GM12878 (cell line): ENCODE data around the gene CDPF1. TPM values are rescaled to one million over a fixed set of nuclear protein-coding genes. Genes with fewer than 3 reads are reported as not detected.

Experiments used
- ATAC-seq: fragments of 200-7000 bp; cut with Tn5 transposase; 3 replicates; pipeline ENCODE4 v1.9.1; 2020; ENCODE audit warnings: mild to moderate bottlenecking, moderate library complexity
- BruUV-seq: library from RNA; stranded (reverse); fragments of 400-500 nt; replicated peaks from 2 replicates; lab custom pipeline; 2021; lab: Mats Ljungman, UMichigan
- CTCF ChIA-PET: fragments of 300-600 bp; sonication (Branson Sonifier 250); formaldehyde crosslinking; extraction: SDS; loops from one replicate; lab custom pipeline; 2021; ENCODE audit warnings: inconsistent platforms; lab: Yijun Ruan, JAX
- POLR2A ChIA-PET: fragments of 350-600 bp; formaldehyde crosslinking; extraction: SDS; loops from one replicate; lab custom pipeline; 2021; ENCODE audit warnings: inconsistent platforms; lab: Charles Lee
- RAD21 ChIA-PET: fragments of 300-600 bp; sonication (Branson Sonifier 250); formaldehyde crosslinking; loops from one replicate; lab custom pipeline; 2023; ENCODE audit warnings: antibody characterized with exemption; ENCODE audit not compliant: unreplicated experiment; lab: Charles Lee
- SMC1A ChIA-PET: fragments of 300-600 bp; sonication (Branson Sonifier 250); formaldehyde crosslinking; loops from one replicate; lab custom pipeline; 2023; ENCODE audit not compliant: unreplicated experiment, uncharacterized antibody; lab: Charles Lee
- DNase-seq: peaks from one replicate; pipeline ENCODE4 v3.0.0-alpha.2; 2011; ENCODE audit warnings: low read depth, low spot score
- FAIRE-seq: peaks from 3 replicates; lab custom pipeline; 2011; peaks lifted over from hg19 to GRCh38; lab: Jason Lieb, UNC
- H2AFZ ChIP-seq: 2 replicates; pipeline ENCODE4 v1.6.0; 2011; ENCODE audit warnings: low read depth, low read length, control low read depth; ENCODE audit not compliant: control insufficient read depth
- H3K27ac ChIP-seq: 2 replicates; pipeline ENCODE4 v1.5.1; 2011; ENCODE audit warnings: control low read depth; ENCODE audit not compliant: control insufficient read depth, insufficient read depth
- H3K27me3 ChIP-seq, 2 experiments: replicated peaks in 1 of 2; 2 replicates each; pipeline versions ENCODE4 v1.6.0 to v1.6.1; 2011; ENCODE audit warnings: low read length in 1 of 2; ENCODE audit not compliant: control insufficient read depth in 2 of 2, insufficient read depth in 2 of 2
- H3K36me3 ChIP-seq, 2 experiments: 2 replicates each; pipeline ENCODE4 v1.5.1; 2011; ENCODE audit warnings: low read length in 1 of 2; ENCODE audit not compliant: control insufficient read depth in 2 of 2, insufficient read depth in 2 of 2
- H3K4me1 ChIP-seq: 2 replicates; pipeline ENCODE4 v1.6.1; 2011; ENCODE audit warnings: mild to moderate bottlenecking, low read length, moderate library complexity, mixed read lengths; ENCODE audit not compliant: control insufficient read depth, insufficient read depth
- H3K4me2 ChIP-seq: 2 replicates; pipeline ENCODE4 v1.6.0; 2011; ENCODE audit warnings: control low read depth; ENCODE audit not compliant: control insufficient read depth, insufficient read depth
- H3K4me3 ChIP-seq: fragments of 200-600 bp; sonication (generic); 2 replicates; pipeline ENCODE4 v1.5.1; 2016
- H3K79me2 ChIP-seq: 2 replicates; pipeline ENCODE4 v1.6.0; 2011; ENCODE audit warnings: low read length; ENCODE audit not compliant: control insufficient read depth, insufficient read depth
- H3K9ac ChIP-seq: 2 replicates; pipeline ENCODE4 v1.8.0; 2011; ENCODE audit warnings: low read length, control low read depth, mixed read lengths; ENCODE audit not compliant: control insufficient read depth, insufficient read depth
- H3K9me3 ChIP-seq: replicated peaks from 3 replicates; pipeline ENCODE4 v1.5.1; 2011; ENCODE audit warnings: mild to moderate bottlenecking, low read length; ENCODE audit not compliant: control insufficient read depth, insufficient read depth
- H4K20me1 ChIP-seq: 2 replicates; pipeline ENCODE4 v1.6.0; 2011; ENCODE audit not compliant: control insufficient read depth, insufficient read depth
- ASH2L ChIP-seq: fragments of 300-600, 200-600 bp; sonication (generic); IDR thresholded peaks from 2 replicates; pipeline ENCODE4 v1.6.1; 2017; ENCODE audit warnings: low read depth, mild to moderate bottlenecking, borderline replicate concordance
- CEBPB ChIP-seq, 2 experiments: fragments of 150-350 bp in 1 of 2; IDR thresholded peaks; 2 replicates each; pipeline ENCODE4 v1.6.1; 2012 to 2014; ENCODE audit warnings: low read depth in 2 of 2, low read length in 2 of 2, borderline replicate concordance in 1 of 2, inconsistent platforms in 1 of 2
- NBN ChIP-seq: fragments of 450-650 bp; IDR thresholded peaks from 2 replicates; pipeline ENCODE4 v1.6.1; 2016
- NR2C2 ChIP-seq: IDR thresholded peaks from 2 replicates; pipeline ENCODE4 v1.6.1; 2011; ENCODE audit warnings: borderline replicate concordance, low read depth; ENCODE audit not compliant: control insufficient read depth, insufficient read length
- SREBF1 ChIP-seq: IDR thresholded peaks from 2 replicates; pipeline ENCODE4 v1.6.1; 2012; ENCODE audit warnings: mild to moderate bottlenecking, low read length
- YY1 ChIP-seq: IDR thresholded peaks from 2 replicates; pipeline ENCODE4 v1.6.1; 2011; ENCODE audit warnings: low read depth, mild to moderate bottlenecking, low read length
- WGBS: methylation state at CpG from one replicate; pipeline ENCODE4 v1.1.6; 2016; ENCODE audit warnings: low lambda C conversion rate; ENCODE audit not compliant: insufficient replicate concordance, insufficient coverage; ENCODE audit errors: missing lambda C conversion rate; 5-methylcytosine and 5-hydroxymethylcytosine counted together
- in situ Hi-C: fragments of 300-500 bp; cut with MboI; formaldehyde crosslinking; loops from 9 replicates; pipeline ENCODE4 v1.14.3; 2018; ENCODE audit warnings: mixed read lengths
- intact Hi-C: fragments of 100-400 bp; cut with micrococcal nuclease; formaldehyde crosslinking; loops from one replicate; pipeline ENCODE4 v1.14.2; 2022; ENCODE audit not compliant: unreplicated experiment
- polyA plus RNA-seq, 11 experiments: library from polyadenylated mRNA; depleted of rRNA in 4 of 11; unstranded in 6 of 11; stranded (reverse) in 5 of 11; fragments of >200 nt; fragmentation: Nextera tagmentation in 4 of 11; fragmentation: Illumina TruSeq in 1 of 11; extraction: Ambion mirVana in 4 of 11; extraction: Trizol in 1 of 11; gene quantifications; 1 replicate in 1 of 11; 2 replicates in 10 of 11; pipeline versions ENCODE4 v1.2.1 to v1.2.3, GENCODE V29; 2011 to 2016; ENCODE audit warnings: inconsistent platforms in 2 of 11, missing spikeins in 2 of 11, low read depth in 1 of 11
- total RNA-seq, 4 experiments: library from RNA; depleted of rRNA in 3 of 4; stranded (reverse); fragments of >200 nt in 3 of 4; fragmentation: Illumina TruSeq in 1 of 4; extraction: Trizol in 1 of 4; gene quantifications; 2 replicates each; pipeline versions ENCODE4 v1.2.1 to v1.2.3, GENCODE V29; 2013 to 2021
- TF ChIP-seq, protein P1 (sequence below): IDR thresholded peaks from 2 replicates; pipeline ENCODE4 v1.6.1; 2011; ENCODE audit warnings: low read depth, mild to moderate bottlenecking, low read length, moderate library complexity, borderline replicate concordance; ENCODE audit errors: extremely low read depth
- TF ChIP-seq, protein P2 (sequence below): fragments of 450-650 bp; IDR thresholded peaks from 2 replicates; pipeline ENCODE4 v1.6.1; 2018; ENCODE audit warnings: mild to moderate bottlenecking, low read depth, moderate library complexity; ENCODE audit not compliant: partially characterized antibody
- TF ChIP-seq, protein P3 (sequence below): fragments of 450-650 bp; conservative IDR thresholded peaks from 2 replicates; pipeline ENCODE4 v1.6.1; 2017; ENCODE audit warnings: mild to moderate bottlenecking, moderate library complexity
- TF ChIP-seq, protein P4 (sequence below): IDR thresholded peaks from 2 replicates; pipeline ENCODE4 v1.6.1; 2011; ENCODE audit warnings: low read depth, low read length, improper control_type of control experiment, borderline replicate concordance
- TF ChIP-seq, protein P5 (sequence below): fragments of 450-650 bp; formaldehyde crosslinking; IDR thresholded peaks from 2 replicates; pipeline ENCODE4 v1.4.0; 2022; ENCODE audit warnings: mild to moderate bottlenecking, moderate library complexity

Gene CDPF1
- total and polyA plus RNA-seq, 10 of the 15 experiments (the other 5 are each of a cell fraction or from before 2014, with no cell fraction given) = 1.0 to 22.4 (median 7.9) TPM

DNA sequence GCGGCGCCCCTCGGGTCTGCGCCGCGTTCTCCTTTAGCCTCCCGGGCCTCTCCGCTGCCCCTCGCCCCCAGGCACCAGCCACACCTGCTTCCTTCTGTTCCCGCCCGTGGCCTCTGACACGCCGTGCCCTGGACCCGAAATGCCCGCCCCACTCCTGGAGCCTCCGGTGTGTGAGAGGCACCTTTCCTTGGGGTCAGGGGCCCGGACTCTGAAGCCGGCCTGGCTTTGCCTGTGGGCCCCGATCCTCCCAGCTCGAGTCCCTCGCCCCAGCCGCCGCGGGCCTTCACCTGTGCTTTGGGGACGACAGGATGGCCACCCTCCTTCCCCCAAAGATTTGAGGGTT, 661 bp upstream of the CDPF1 start:
- H3K4me3 ChIP-seq = peak overlapping the region; percentile 77
- H3K36me3 ChIP-seq = no peaks in the 10 kb centered on the region
- WGBS = 22% methylated on average over 25 of the region's 25 CpGs
- ChIA-PET RAD21 (interaction anchor here (0.8 to 2.1 kb wide), 4 partner anchors 30 to 245 kb away, joined by 3 to 7 read pairs (median 4); partner anchors contain the start of gene GTSE1), CTCF (interaction anchor here (0.7 to 1.2 kb wide), 4 partner anchors 18 to 244 kb away, joined by 3 to 5 read pairs (median 4); partner anchors contain the start of genes GTSE1 and TTC38), POLR2A (interaction anchor here (1.3 kb wide), 1 partner anchor 46 kb away, joined by 9 read pairs; the partner anchor contains the start of gene GTSE1), SMC1A (interaction anchor here (1.1 kb wide), 1 partner anchor 99 kb away, joined by 3 read pairs; no protein-coding TSS in a partner anchor)
- H4K20me1 ChIP-seq = no peaks in the 10 kb centered on the region
- ATAC-seq = peak; percentile 11; the same call in 2 of the 3 replicates
- intact Hi-C loops (loop anchor here (5.0 kb wide), 2 partner anchors 47 to 98 kb away; partner anchors contain the start of genes GTSE1 and PPARA), in situ Hi-C loops (no loop called here)
- no peaks in the 10 kb centered on the region for H3K9me3 ChIP-seq
- peaks cover 7% of the 10 kb centered on the region; the same call in 1 of the 2 replicates for H3K4me1 ChIP-seq
- peak overlapping the region; percentile 82 for H2AFZ ChIP-seq
- no TSS peak for BruUV-seq
- H3K27me3 ChIP-seq = no peaks in the 10 kb centered on the region
- peaks cover 16% of the 10 kb centered on the region for H3K79me2 ChIP-seq
- DNase-seq = no peak
- FAIRE-seq = no peak
- H3K4me2 ChIP-seq = peak overlapping the region; percentile 78
- peak overlapping the region; percentile 85 for H3K9ac ChIP-seq
- H3K27ac ChIP-seq = peak overlapping the region; percentile 81
- no peak for TF ChIP-seq YY1
- TF ChIP-seq, protein P1, sequence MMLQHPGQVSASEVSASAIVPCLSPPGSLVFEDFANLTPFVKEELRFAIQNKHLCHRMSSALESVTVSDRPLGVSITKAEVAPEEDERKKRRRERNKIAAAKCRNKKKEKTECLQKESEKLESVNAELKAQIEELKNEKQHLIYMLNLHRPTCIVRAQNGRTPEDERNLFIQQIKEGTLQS = no peak
- TF ChIP-seq, protein P2, sequence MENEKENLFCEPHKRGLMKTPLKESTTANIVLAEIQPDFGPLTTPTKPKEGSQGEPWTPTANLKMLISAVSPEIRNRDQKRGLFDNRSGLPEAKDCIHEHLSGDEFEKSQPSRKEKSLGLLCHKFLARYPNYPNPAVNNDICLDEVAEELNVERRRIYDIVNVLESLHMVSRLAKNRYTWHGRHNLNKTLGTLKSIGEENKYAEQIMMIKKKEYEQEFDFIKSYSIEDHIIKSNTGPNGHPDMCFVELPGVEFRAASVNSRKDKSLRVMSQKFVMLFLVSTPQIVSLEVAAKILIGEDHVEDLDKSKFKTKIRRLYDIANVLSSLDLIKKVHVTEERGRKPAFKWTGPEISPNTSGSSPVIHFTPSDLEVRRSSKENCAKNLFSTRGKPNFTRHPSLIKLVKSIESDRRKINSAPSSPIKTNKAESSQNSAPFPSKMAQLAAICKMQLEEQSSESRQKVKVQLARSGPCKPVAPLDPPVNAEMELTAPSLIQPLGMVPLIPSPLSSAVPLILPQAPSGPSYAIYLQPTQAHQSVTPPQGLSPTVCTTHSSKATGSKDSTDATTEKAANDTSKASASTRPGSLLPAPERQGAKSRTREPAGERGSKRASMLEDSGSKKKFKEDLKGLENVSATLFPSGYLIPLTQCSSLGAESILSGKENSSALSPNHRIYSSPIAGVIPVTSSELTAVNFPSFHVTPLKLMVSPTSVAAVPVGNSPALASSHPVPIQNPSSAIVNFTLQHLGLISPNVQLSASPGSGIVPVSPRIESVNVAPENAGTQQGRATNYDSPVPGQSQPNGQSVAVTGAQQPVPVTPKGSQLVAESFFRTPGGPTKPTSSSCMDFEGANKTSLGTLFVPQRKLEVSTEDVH = no peak
- no peak for TF ChIP-seq NBN
- no peak for TF ChIP-seq NR2C2
- no peak for TF ChIP-seq CEBPB (IDR thresholded peaks at IDR 0.05; ENCODE audit: borderline replicate concordance in 1 of 2, low read depth in 2 of 2, low read length in 2 of 2)
- TF ChIP-seq, protein P3, sequence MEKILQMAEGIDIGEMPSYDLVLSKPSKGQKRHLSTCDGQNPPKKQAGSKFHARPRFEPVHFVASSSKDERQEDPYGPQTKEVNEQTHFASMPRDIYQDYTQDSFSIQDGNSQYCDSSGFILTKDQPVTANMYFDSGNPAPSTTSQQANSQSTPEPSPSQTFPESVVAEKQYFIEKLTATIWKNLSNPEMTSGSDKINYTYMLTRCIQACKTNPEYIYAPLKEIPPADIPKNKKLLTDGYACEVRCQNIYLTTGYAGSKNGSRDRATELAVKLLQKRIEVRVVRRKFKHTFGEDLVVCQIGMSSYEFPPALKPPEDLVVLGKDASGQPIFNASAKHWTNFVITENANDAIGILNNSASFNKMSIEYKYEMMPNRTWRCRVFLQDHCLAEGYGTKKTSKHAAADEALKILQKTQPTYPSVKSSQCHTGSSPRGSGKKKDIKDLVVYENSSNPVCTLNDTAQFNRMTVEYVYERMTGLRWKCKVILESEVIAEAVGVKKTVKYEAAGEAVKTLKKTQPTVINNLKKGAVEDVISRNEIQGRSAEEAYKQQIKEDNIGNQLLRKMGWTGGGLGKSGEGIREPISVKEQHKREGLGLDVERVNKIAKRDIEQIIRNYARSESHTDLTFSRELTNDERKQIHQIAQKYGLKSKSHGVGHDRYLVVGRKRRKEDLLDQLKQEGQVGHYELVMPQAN = no peak
- no peak for TF ChIP-seq SREBF1
- TF ChIP-seq, protein P4, sequence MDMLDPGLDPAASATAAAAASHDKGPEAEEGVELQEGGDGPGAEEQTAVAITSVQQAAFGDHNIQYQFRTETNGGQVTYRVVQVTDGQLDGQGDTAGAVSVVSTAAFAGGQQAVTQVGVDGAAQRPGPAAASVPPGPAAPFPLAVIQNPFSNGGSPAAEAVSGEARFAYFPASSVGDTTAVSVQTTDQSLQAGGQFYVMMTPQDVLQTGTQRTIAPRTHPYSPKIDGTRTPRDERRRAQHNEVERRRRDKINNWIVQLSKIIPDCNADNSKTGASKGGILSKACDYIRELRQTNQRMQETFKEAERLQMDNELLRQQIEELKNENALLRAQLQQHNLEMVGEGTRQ = no peak
- TF ChIP-seq, protein P5, sequence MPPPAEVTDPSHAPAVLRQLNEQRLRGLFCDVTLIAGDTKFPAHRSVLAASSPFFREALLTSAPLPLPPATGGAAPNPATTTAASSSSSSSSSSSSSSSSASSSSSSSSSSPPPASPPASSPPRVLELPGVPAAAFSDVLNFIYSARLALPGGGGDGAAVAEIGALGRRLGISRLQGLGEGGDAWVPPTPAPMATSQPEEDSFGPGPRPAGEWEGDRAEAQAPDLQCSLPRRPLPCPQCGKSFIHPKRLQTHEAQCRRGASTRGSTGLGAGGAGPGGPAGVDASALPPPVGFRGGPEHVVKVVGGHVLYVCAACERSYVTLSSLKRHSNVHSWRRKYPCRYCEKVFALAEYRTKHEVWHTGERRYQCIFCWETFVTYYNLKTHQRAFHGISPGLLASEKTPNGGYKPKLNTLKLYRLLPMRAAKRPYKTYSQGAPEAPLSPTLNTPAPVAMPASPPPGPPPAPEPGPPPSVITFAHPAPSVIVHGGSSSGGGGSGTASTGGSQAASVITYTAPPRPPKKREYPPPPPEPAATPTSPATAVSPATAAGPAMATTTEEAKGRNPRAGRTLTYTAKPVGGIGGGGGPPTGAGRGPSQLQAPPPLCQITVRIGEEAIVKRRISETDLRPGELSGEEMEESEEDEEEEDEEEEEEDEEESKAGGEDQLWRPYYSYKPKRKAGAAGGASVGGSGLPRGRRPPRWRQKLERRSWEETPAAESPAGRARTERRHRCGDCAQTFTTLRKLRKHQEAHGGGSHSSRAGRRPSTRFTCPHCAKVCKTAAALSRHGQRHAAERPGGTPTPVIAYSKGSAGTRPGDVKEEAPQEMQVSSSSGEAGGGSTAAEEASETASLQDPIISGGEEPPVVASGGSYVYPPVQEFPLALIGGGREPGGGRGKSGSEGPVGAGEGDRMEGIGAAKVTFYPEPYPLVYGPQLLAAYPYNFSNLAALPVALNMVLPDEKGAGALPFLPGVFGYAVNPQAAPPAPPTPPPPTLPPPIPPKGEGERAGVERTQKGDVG = no peak
- TF ChIP-seq ASH2L = no peak
